HPDE6-E6E7 (cell line): ENCODE data around the gene PITPNM1.
A peak's percentile ranks its signal among the peaks of the same experiment; 100 is the strongest.
"Not testable (repeated sequence)": the region's sequence is repeated elsewhere in the genome, so short reads cannot be mapped to it uniquely, and the experiment has no call there.

Experiments
- DNase-seq: peaks from one replicate; pipeline ENCODE4 v3.0.0; 2011; ENCODE audit warnings: missing footprints; ENCODE audit errors: extremely low spot score

PITPNM1 gene

GRCh38 chr11:67523556-67524479 is 18.7 kb upstream of the PITPNM1 start:
- no peak for DNase-seq

- DNase-seq, result no peak
These were observed 17.8 kb upstream of the PITPNM1 start, which contains the start of gene CABP2 for GRCh38 chr11:67522844-67523555. Gene CABP2, minus strand, starts transcription at chr11:67523446. Its CDS starts 120 bp downstream, at chr11:67523326.

- no peak for DNase-seq
These were observed 17.2 kb upstream of the PITPNM1 start for GRCh38 chr11:67522338-67522737.

GRCh38 chr11:67521924-67522323 is 16.8 kb upstream of the PITPNM1 start:
- DNase-seq, result no peak

GRCh38 chr11:67520856-67521824 is 16.0 kb upstream of the PITPNM1 start:
- no peak for DNase-seq

GRCh38 chr11:67519726-67520125 is 14.6 kb upstream of the PITPNM1 start:
- DNase-seq, result no peak

GRCh38 chr11:67517784-67518552 is 12.8 kb upstream of the PITPNM1 start:
- no peak for DNase-seq

GRCh38 chr11:67516806-67517205 is 11.6 kb upstream of the PITPNM1 start:
- DNase-seq, result no peak

- no peak for DNase-seq
These were observed 9.0 kb upstream of the PITPNM1 start for GRCh38 chr11:67514116-67514515.

GRCh38 chr11:67511558-67511957 is 6.4 kb upstream of the PITPNM1 start:
- DNase-seq, result not testable (repeated sequence)

- no peak for DNase-seq
These were observed 4.8 kb upstream of the PITPNM1 start for GRCh38 chr11:67510023-67510345.

- peak; percentile 99 for DNase-seq
These were observed 3.4 kb upstream of the PITPNM1 start for GRCh38 chr11:67508486-67509121.

GRCh38 chr11:67507864-67508485 is 2.8 kb upstream of the PITPNM1 start, which contains the start of gene CDK2AP2:
Gene CDK2AP2, minus strand, starts transcription at chr11:67508162. Its CDS starts 80 bp downstream, at chr11:67508082.
- peak; percentile 95 for DNase-seq

GRCh38 chr11:67507242-67507863 is 2.2 kb upstream of the PITPNM1 start:
- DNase-seq, result no peak

GRCh38 chr11:67506426-67507051 is 1.4 kb upstream of the PITPNM1 start:
- DNase-seq, result no peak

- peak; percentile 94 for DNase-seq
These were observed 638 bp upstream of the PITPNM1 start for GRCh38 chr11:67505605-67506396.

GRCh38 chr11:67504005-67504949 is 886 bp downstream of the PITPNM1 start:
- no peak for DNase-seq
